Measurements from ENCODE around the gene PRKCG.

The PRKCG gene

GRCh38 chr19:53898166-53898565, 16.2 kb downstream of the PRKCG start:
- in situ Hi-C loops (cut with MboI; ENCODE audit: low sequenced_read_pairs, unreplicated experiment): no loop called here
- TF ChIP-seq CTCF (IDR thresholded peaks at IDR 0.05; ENCODE audit: borderline replicate concordance, control extremely low read depth, extremely low read depth, insufficient read depth, missing control alignments): no peak
- no peak for DNase-seq (ENCODE audit: low spot score)

- in situ Hi-C loops (cut with MboI; ENCODE audit: low sequenced_read_pairs, unreplicated experiment): no loop called here
- no peak for TF ChIP-seq CTCF (IDR thresholded peaks at IDR 0.05; ENCODE audit: borderline replicate concordance, control extremely low read depth, extremely low read depth, insufficient read depth, missing control alignments)
- no peak for DNase-seq (ENCODE audit: low spot score)
Observed at GRCh38 chr19:53898636-53899341, 16.8 kb downstream of the PRKCG start.

- no peak for DNase-seq (ENCODE audit: low spot score)
- no peak for TF ChIP-seq CTCF (IDR thresholded peaks at IDR 0.05; ENCODE audit: borderline replicate concordance, control extremely low read depth, extremely low read depth, insufficient read depth, missing control alignments)
- in situ Hi-C loops (cut with MboI; ENCODE audit: low sequenced_read_pairs, unreplicated experiment): no loop called here
Observed at GRCh38 chr19:53900191-53900860, 18.3 kb downstream of the PRKCG start.

- TF ChIP-seq CTCF (IDR thresholded peaks at IDR 0.05; ENCODE audit: borderline replicate concordance, control extremely low read depth, extremely low read depth, insufficient read depth, missing control alignments): no peak
- in situ Hi-C loops (cut with MboI; ENCODE audit: low sequenced_read_pairs, unreplicated experiment): no loop called here
- DNase-seq (ENCODE audit: low spot score): no peak
Observed at GRCh38 chr19:53903055-53903680, 21.2 kb downstream of the PRKCG start.

- in situ Hi-C loops (cut with MboI; ENCODE audit: low sequenced_read_pairs, unreplicated experiment): no loop called here
- DNase-seq (ENCODE audit: low spot score): no peak
- no peak for TF ChIP-seq CTCF (IDR thresholded peaks at IDR 0.05; ENCODE audit: borderline replicate concordance, control extremely low read depth, extremely low read depth, insufficient read depth, missing control alignments)
Observed at GRCh38 chr19:53904909-53905308, 22.9 kb downstream of the PRKCG start.

GRCh38 chr19:53905787-53906186, 23.8 kb downstream of the PRKCG start:
- in situ Hi-C loops (cut with MboI; ENCODE audit: low sequenced_read_pairs, unreplicated experiment): no loop called here
- no peak for DNase-seq (ENCODE audit: low spot score)
- no peak for TF ChIP-seq CTCF (IDR thresholded peaks at IDR 0.05; ENCODE audit: borderline replicate concordance, control extremely low read depth, extremely low read depth, insufficient read depth, missing control alignments)

Data from GM13976 (cell line).